GM12801 (cell line): ENCODE data around the gene CIZ1.

Experiments
- CTCF ChIP-seq: IDR thresholded peaks from one replicate; pipeline ENCODE4 v1.5.1; 2011; ENCODE audit warnings: control low read depth; ENCODE audit not compliant: insufficient read length; ENCODE audit errors: extremely low read depth

Gene CIZ1

GRCh38 chr9:128167209-128167608 is 24.2 kb downstream of the CIZ1 start:
- no peak for TF ChIP-seq CTCF

- no peak for TF ChIP-seq CTCF
Observed at GRCh38 chr9:128166169-128166568, 25.2 kb downstream of the CIZ1 start.

- TF ChIP-seq CTCF, result no peak
Observed at GRCh38 chr9:128164307-128164885, 27.0 kb downstream of the CIZ1 start.

- TF ChIP-seq CTCF, result no peak
Observed at GRCh38 chr9:128163523-128164306, 27.7 kb downstream of the CIZ1 start.

GRCh38 chr9:128163027-128163515 is 28.3 kb downstream of the CIZ1 start:
- no peak for TF ChIP-seq CTCF

GRCh38 chr9:128162215-128163026 is 29.0 kb downstream of the CIZ1 start:
- TF ChIP-seq CTCF, result no peak

- TF ChIP-seq CTCF, result no peak
Observed at GRCh38 chr9:128161215-128161902, 30.0 kb downstream of the CIZ1 start.
